Lung (tissue), 12 donors: ENCODE measurements around the gene GSK3A. TPM values are rescaled to one million over a fixed set of nuclear protein-coding genes. Genes with fewer than 3 reads are reported as not detected.

Experiments
- ATAC-seq: fragments of 200-7000 bp; cut with Tn5 transposase; one replicate; pipeline ENCODE4 v1.9.1; 2020; ENCODE audit warnings: moderate number of reproducible peaks; ENCODE audit not compliant: insufficient read depth, low FRiP score
- DNase-seq, 3 donors: peaks; one replicate each; pipeline ENCODE4 v3.0.0-alpha.2; 2013 to 2017
- H3K27ac ChIP-seq, 2 donors: one replicate each; pipeline ENCODE4 v1.5.1; 2013; ENCODE audit warnings: mild to moderate bottlenecking in 2 of 2, moderate library complexity in 2 of 2, control low read depth in 1 of 2, inconsistent platforms in 1 of 2, low read depth in 1 of 2, low read length in 1 of 2
- H3K27me3 ChIP-seq, 3 donors: one replicate each; pipeline ENCODE4 v1.5.1; 2013; ENCODE audit warnings: low read length in 2 of 3; ENCODE audit not compliant: control insufficient read depth in 3 of 3, insufficient read depth in 3 of 3
- H3K36me3 ChIP-seq, 4 donors: one replicate each; pipeline ENCODE4 v1.5.1; 2013; ENCODE audit warnings: low read length in 4 of 4, mild to moderate bottlenecking in 1 of 4, moderate library complexity in 1 of 4; ENCODE audit not compliant: control insufficient read depth in 4 of 4, insufficient read depth in 4 of 4
- H3K4me1 ChIP-seq, 5 donors: one replicate each; pipeline ENCODE4 v1.5.1; 2013; ENCODE audit warnings: low read length in 5 of 5, mild to moderate bottlenecking in 2 of 5, moderate library complexity in 1 of 5; ENCODE audit not compliant: control insufficient read depth in 5 of 5, insufficient read depth in 5 of 5
- H3K4me3 ChIP-seq: one replicate; pipeline ENCODE4 v1.5.1; 2013; ENCODE audit warnings: mild to moderate bottlenecking, control low read depth, moderate library complexity
- H3K9ac ChIP-seq, 2 donors: one replicate each; pipeline ENCODE4 v1.5.1; 2013; ENCODE audit warnings: low read length in 2 of 2, control low read depth in 1 of 2; ENCODE audit not compliant: insufficient read depth in 1 of 2
- H3K9me3 ChIP-seq, 4 donors: one replicate each; pipeline ENCODE4 v1.5.1; 2013; ENCODE audit warnings: low read length in 3 of 4, mild to moderate bottlenecking in 1 of 4, moderate library complexity in 1 of 4; ENCODE audit not compliant: control insufficient read depth in 4 of 4, insufficient read depth in 3 of 4
- WGBS, 2 donors: extraction: QIAGEN DNeasy Blood & Tissue Kit; methylation state at CpG; one replicate each; pipeline ENCODE4 v1.1.7; 2013; 5-methylcytosine and 5-hydroxymethylcytosine counted together
- polyA plus RNA-seq, 2 donors: library from polyadenylated mRNA; stranded (reverse); fragments of 200-250 nt; gene quantifications; one replicate each; pipeline ENCODE4 v1.2.1, GENCODE V29; 2013
- total RNA-seq, 2 donors: library from RNA; depleted of rRNA in 1 of 2; stranded (reverse); fragments of >200 nt in 1 of 2; gene quantifications; one replicate each; pipeline ENCODE4 v1.2.1, GENCODE V29; 2014 to 2021
- TF ChIP-seq, protein P1 (sequence below): IDR thresholded peaks from 2 replicates; pipeline ENCODE4 v1.5.1; 2012; ENCODE audit warnings: mild to moderate bottlenecking; ENCODE audit errors: control extremely low read depth, extremely low read depth
- donor health status: control.
- donor health status: control.
- donor health status: Bipolar disorder and iron deficiency.
- donor health status: healthy.
- donor health status: DM: yes; HTN: yes; CAD: no.

The GSK3A gene
- total and polyA plus RNA-seq, 4 donors = 23.7 to 54.2 (median 46.2) TPM

- DNase-seq = peak; percentile 98 to 99 (median 98)
- peak within 1 kb of the TSS; percentile 78 for H3K4me3 ChIP-seq
- ATAC-seq = peak; percentile 89
- H3K9ac ChIP-seq = peak within 1 kb of the TSS; percentile 73 to 86
- H3K9me3 ChIP-seq = no peaks in the 10 kb centered on the region
- no peaks in the 10 kb centered on the region for H3K27me3 ChIP-seq
- 1% methylated on average over 53 of the region's 53 CpGs for WGBS, 2 donors
- H3K4me1 ChIP-seq = peaks cover 10 to 36% (median 15%) of the 10 kb centered on the region in 5 donors
- TF ChIP-seq, protein P1, sequence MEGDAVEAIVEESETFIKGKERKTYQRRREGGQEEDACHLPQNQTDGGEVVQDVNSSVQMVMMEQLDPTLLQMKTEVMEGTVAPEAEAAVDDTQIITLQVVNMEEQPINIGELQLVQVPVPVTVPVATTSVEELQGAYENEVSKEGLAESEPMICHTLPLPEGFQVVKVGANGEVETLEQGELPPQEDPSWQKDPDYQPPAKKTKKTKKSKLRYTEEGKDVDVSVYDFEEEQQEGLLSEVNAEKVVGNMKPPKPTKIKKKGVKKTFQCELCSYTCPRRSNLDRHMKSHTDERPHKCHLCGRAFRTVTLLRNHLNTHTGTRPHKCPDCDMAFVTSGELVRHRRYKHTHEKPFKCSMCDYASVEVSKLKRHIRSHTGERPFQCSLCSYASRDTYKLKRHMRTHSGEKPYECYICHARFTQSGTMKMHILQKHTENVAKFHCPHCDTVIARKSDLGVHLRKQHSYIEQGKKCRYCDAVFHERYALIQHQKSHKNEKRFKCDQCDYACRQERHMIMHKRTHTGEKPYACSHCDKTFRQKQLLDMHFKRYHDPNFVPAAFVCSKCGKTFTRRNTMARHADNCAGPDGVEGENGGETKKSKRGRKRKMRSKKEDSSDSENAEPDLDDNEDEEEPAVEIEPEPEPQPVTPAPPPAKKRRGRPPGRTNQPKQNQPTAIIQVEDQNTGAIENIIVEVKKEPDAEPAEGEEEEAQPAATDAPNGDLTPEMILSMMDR = no peak
- peaks cover 2 to 12% (median 8%) of the 10 kb centered on the region in 4 donors for H3K36me3 ChIP-seq
- peak within 1 kb of the TSS; percentile 81 for H3K27ac ChIP-seq
Measured at GRCh38 chr19:42219812-42220750, 22.3 kb downstream of the GSK3A start, which contains the start of gene ZNF526. TSS of gene ZNF526 (plus strand) at chr19:42220312. CDS start at chr19:42224404, 4,092 bp downstream.

GRCh38 chr19:42217520-42218437, 24.6 kb downstream of the GSK3A start, which contains the start of gene DEDD2:
TSS of gene DEDD2 (minus strand) at chr19:42217677. CDS start at chr19:42217007, 670 bp downstream.
- H3K9me3 ChIP-seq = no peaks in the 10 kb centered on the region
- H3K4me1 ChIP-seq = peaks cover 10 to 36% (median 15%) of the 10 kb centered on the region in 5 donors
- H3K36me3 ChIP-seq = peaks cover 0 to 12% (median 2%) of the 10 kb centered on the region in 4 donors
- DNase-seq (peak; percentile 94 to 95 (median 94)), ATAC-seq (peak; percentile 79)
- peak within 1 kb of the TSS; percentile 37 to 57 for H3K9ac ChIP-seq
- peak within 1 kb of the TSS; percentile 83 to 89 for H3K27ac ChIP-seq
- H3K4me3 ChIP-seq = peak within 1 kb of the TSS; percentile 78
- 17 to 18% methylated on average over 56 to 57 of the region's 57 CpGs for WGBS, 2 donors
- TF ChIP-seq, protein P1 = no peak
- H3K27me3 ChIP-seq = no peaks in the 10 kb centered on the region

DNA sequence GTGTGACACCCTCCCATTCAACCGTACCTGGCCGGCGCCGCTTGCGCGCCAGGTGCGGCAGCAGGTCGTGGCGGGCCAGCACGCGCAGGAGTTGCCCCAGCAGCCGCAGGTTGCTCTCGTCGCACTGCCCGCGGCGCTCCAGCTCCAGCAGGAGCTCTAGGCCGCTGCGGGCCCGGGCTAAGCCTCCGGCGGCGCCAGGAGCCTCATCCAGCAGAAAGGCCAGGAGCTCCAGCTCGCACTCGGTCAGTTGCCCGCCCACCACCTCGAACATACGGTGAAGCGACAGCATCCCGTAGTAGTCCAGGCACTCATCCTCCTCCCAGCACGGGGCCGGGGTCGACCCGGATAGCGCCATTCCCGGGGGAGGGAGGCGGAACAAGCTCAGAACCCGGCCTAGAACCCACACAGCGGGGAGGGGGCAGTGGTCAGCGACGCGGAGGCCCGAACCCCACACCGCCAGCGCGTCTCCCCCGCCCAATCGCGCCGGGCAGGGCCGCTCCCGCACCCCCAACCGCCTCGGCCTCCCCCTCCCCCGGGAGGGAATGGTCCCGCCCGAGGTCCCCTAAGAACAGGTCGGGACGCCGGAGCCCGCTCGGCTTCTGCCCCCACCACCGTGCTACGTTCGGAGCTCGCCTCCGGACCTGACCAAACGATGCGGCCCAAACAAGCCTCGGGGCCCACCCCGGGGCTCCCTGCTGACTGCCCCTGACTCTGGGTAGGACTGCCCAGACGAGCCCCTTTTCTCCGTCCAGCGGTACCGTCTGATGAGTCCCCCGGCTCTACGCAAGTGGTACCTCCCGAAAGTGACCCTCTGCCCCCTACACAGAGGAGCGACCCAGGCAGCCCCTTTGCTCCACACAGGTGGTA, 25.5 kb downstream of the GSK3A start:
- Histone ChIP-seq H3K9me3 (no peaks in the 10 kb centered on the region), H3K9ac (peak overlapping the region; percentile 37 to 57), H3K36me3 (peaks cover 0 to 12% (median 2%) of the 10 kb centered on the region in 4 donors), H3K4me3 (peak overlapping the region; percentile 78), H3K27ac (peak overlapping the region; percentile 83 to 89), H3K27me3 (no peaks in the 10 kb centered on the region), H3K4me1 (peaks cover 10 to 36% (median 15%) of the 10 kb centered on the region in 5 donors)
- peak; percentile 5 for ATAC-seq
- peak in 2 of 3 donors; percentile 22 to 43 for DNase-seq
- TF ChIP-seq, protein P1 = no peak
- 1 to 2% methylated on average over 73 to 79 of the region's 79 CpGs for WGBS, 2 donors
